ENCODE data around the gene ETS1.

Gene ETS1

DNA sequence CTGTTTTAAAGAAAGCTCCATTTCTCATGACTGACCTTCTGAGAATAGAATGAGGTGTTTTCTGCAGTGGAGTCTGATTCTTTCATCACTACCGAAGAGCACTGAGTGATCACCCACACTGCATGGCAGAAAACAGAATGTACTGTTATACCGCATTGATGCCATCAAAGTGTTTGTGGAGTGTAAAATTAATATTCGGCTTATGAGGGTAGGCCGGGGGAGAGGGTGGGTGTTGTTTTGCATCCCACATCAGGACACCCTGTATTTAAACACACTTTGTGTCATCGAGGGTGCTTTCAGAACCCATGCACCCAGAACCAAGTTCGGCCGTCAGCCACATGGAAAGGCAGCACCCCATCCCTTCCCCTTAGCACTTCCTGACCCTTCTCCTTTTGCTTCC, 41.3 kb upstream of the ETS1 start:
- no peak overlapping the region for H3K4me3 ChIP-seq (ENCODE audit: low read depth, low read length)
- TF ChIP-seq, protein P1, sequence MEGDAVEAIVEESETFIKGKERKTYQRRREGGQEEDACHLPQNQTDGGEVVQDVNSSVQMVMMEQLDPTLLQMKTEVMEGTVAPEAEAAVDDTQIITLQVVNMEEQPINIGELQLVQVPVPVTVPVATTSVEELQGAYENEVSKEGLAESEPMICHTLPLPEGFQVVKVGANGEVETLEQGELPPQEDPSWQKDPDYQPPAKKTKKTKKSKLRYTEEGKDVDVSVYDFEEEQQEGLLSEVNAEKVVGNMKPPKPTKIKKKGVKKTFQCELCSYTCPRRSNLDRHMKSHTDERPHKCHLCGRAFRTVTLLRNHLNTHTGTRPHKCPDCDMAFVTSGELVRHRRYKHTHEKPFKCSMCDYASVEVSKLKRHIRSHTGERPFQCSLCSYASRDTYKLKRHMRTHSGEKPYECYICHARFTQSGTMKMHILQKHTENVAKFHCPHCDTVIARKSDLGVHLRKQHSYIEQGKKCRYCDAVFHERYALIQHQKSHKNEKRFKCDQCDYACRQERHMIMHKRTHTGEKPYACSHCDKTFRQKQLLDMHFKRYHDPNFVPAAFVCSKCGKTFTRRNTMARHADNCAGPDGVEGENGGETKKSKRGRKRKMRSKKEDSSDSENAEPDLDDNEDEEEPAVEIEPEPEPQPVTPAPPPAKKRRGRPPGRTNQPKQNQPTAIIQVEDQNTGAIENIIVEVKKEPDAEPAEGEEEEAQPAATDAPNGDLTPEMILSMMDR (IDR thresholded peaks at IDR 0.05; ENCODE audit: borderline replicate concordance, insufficient read depth, low read depth, low read length): no peak

DNA sequence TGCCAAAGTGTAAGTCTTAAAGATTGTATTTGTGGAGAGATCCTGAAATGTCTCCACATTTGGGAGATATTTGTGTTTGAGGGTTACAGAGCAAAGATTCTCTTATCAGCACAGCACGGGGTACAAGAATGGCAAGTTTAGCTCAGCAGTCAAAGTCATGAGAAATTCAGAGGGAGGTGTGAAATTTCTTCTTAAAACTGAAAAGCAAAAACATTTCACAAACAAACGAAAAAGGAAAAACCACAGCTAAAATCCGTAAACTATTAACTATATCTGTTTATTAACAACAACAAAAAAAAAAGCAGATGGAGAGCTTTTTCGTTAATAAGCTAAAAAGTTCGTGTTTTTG, 40.9 kb upstream of the ETS1 start:
- TF ChIP-seq, protein P1 (IDR thresholded peaks at IDR 0.05; ENCODE audit: borderline replicate concordance, insufficient read depth, low read depth, low read length): no peak
- no peak overlapping the region for H3K4me3 ChIP-seq (ENCODE audit: low read depth, low read length)

DNA sequence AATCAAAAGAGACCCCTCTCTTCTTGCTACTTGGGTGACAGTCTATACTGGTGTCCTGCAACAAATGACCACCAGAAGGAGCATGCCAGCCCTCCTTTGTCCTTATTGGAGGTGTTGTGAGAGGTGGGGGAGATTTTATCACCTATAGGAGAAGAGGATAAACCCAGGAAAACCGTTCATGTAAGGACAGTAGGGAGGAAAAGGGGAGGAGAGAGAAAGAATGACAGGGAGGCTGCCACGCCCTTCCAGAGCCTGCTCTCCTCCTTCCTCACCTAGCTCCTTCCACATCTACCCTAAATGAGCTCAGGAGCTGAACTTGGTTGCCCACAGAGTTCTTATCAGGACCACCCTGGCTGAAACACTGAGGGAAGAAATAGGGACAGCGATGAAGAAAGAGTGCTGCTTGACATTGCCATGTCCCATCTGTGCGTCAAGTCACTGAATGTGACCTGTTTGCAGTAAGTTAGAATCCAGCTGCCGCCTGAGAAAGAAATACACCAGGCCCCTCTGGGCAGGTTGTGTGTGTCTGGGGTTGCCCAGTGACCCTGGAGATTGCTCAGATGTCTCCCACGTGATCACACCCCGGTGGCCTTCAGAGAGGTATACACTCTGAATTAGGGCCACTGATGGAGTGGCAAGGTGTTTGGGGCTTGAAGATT, 40.4 kb upstream of the ETS1 start:
- H3K4me3 ChIP-seq (ENCODE audit: low read depth, low read length): no peak overlapping the region
- TF ChIP-seq, protein P1 (IDR thresholded peaks at IDR 0.05; ENCODE audit: borderline replicate concordance, insufficient read depth, low read depth, low read length): no peak

DNA sequence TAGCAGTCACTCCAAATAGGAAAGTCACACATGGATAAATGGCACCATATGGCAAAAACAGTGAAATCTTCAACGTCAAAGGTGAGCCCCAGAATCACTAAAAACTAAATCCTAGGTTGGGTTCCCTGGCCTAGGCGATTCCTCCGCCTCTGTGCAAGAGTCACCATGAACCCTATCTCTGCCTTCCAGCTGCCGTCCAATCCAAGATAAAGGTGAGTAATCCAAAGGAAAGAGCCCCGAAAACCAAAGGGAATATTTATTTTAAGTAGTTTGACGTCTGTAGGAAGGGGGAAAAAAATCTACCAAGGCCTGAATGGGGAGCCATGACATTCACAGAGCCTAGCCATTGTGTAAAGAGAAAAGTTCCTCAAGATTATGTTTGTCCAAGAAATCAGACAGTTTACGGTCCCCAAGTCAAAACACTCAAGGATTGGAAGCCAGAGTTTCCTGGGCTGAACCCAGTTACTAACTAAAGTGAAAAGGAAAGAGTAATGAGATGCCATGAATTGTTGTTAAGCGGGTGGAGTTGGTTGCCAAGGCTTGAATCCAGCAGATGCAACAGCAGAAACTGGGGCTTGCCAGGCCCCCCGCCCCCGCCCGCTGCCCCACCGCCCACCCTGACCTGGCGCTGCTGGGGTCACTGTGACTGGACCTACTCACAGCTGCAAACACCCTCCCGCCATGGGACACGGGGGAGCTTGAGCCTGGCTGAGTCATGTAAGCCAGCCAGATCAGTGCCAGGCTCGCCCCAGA, 39.7 kb upstream of the ETS1 start:
- no peak overlapping the region for H3K4me3 ChIP-seq (ENCODE audit: low read depth, low read length)
- TF ChIP-seq, protein P1 (IDR thresholded peaks at IDR 0.05; ENCODE audit: borderline replicate concordance, insufficient read depth, low read depth, low read length): no peak

DNA sequence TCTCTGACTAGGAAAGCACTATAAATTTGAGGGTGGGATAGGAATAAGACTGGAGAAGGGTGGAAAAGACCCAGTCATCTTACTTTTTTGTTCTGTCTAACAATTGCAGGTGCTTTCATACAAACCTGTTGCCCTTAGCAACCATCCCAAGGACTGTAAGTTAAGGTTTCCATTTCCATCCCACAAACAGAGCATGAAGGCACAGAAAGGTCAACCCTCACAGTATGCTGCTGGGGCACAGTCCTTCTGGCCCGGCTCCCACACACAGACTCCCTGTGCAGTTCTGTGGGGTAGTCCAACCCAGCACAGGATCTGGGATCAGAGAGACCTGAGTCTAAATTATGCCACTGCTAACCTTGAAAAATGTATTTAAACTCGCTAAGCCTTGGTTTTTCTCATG, 38.4 kb upstream of the ETS1 start:
- H3K4me3 ChIP-seq (ENCODE audit: low read depth, low read length): no peak overlapping the region
- TF ChIP-seq, protein P1 (IDR thresholded peaks at IDR 0.05; ENCODE audit: borderline replicate concordance, insufficient read depth, low read depth, low read length): no peak

DNA sequence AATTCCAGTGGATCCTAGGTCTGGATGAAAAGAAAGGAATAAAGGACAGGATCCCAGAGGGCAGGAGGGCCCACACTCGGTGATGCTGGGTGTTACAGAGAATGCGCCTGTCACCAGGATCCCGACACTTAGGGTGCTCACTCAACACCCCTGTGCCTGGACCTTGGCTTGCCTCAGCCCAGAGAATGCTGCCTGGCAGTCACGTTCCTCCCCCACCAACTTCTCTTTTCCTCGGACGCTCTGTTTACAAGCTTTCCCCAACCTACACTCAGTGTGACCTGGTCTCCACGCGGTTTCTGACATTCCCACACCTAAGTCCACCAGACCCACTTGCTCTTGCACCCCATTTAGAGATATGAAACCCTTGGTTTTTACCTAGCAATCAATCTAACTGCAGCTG, 38.0 kb upstream of the ETS1 start:
- TF ChIP-seq, protein P1 (IDR thresholded peaks at IDR 0.05; ENCODE audit: borderline replicate concordance, insufficient read depth, low read depth, low read length): no peak

More for the DNA sequence above, 38.0 kb upstream of the ETS1 start:
- no peak overlapping the region for H3K4me3 ChIP-seq (ENCODE audit: low read depth, low read length)

All from GM12875 (cell line).